Panc1 (cell line): ENCODE data around the gene EYS. TPM values are rescaled to one million over a fixed set of nuclear protein-coding genes. Genes with fewer than 3 reads are reported as not detected.

ENCODE experiments used
- ATAC-seq: fragments of 200-7000 bp; cut with Tn5 transposase; 2 replicates; pipeline ENCODE4 v1.9.1; 2020; ENCODE audit warnings: mild to moderate bottlenecking, moderate library complexity
- BruUV-seq: library from RNA; stranded (reverse); fragments of 400-500 nt; replicated peaks from 2 replicates; lab custom pipeline; 2021; lab: Mats Ljungman, UMichigan
- CTCF ChIA-PET: fragments of 300-600 bp; sonication (Branson Sonifier 250); formaldehyde crosslinking; loops from one replicate; lab custom pipeline; 2022; ENCODE audit warnings: antibody characterized with exemption; lab: Charles Lee
- POLR2A ChIA-PET: fragments of 300-600 bp; sonication (Branson Sonifier 250); formaldehyde crosslinking; loops from one replicate; lab custom pipeline; 2022; ENCODE audit warnings: antibody characterized with exemption; lab: Charles Lee
- DNase-seq: peaks from one replicate; pipeline ENCODE4 v3.0.0-alpha.2; 2010; ENCODE audit warnings: low read depth, low spot score
- H3K27ac ChIP-seq: 2 replicates; pipeline ENCODE4 v1.5.1; 2011; ENCODE audit warnings: mild to moderate bottlenecking, low read length, inconsistent platforms
- H3K27me3 ChIP-seq: fragments of 200-500 bp; sonication (Bioruptor generic); 2 replicates; pipeline ENCODE4 v1.6.0; 2014; ENCODE audit warnings: low read length, inconsistent platforms; ENCODE audit not compliant: control insufficient read depth, insufficient read depth
- H3K36me3 ChIP-seq: fragments of 200-500 bp; sonication (Bioruptor generic); 2 replicates; pipeline ENCODE4 v1.5.1; 2014; ENCODE audit warnings: inconsistent platforms, mild to moderate bottlenecking, low read length, moderate library complexity; ENCODE audit not compliant: control insufficient read depth, insufficient read depth
- H3K4me1 ChIP-seq: 2 replicates; pipeline ENCODE4 v1.5.1; 2011; ENCODE audit warnings: inconsistent platforms, mild to moderate bottlenecking, low read length, moderate library complexity; ENCODE audit not compliant: control insufficient read depth, insufficient read depth
- H3K4me3 ChIP-seq, 2 experiments: 2 replicates each; pipeline ENCODE4 v1.5.1; 2011 to 2012; ENCODE audit warnings: low read depth in 2 of 2, low read length in 2 of 2, mild to moderate bottlenecking in 2 of 2, inconsistent platforms in 1 of 2, moderate library complexity in 1 of 2
- H3K9me3 ChIP-seq: fragments of 200-500 bp; sonication (Bioruptor generic); 2 replicates; pipeline ENCODE4 v1.5.1; 2014; ENCODE audit warnings: low read depth, mild to moderate bottlenecking, inconsistent platforms, low read length, moderate library complexity; ENCODE audit not compliant: control insufficient read depth, insufficient read depth
- POLR2AphosphoS5 ChIP-seq: IDR thresholded peaks from 2 replicates; pipeline ENCODE4 v1.6.1; 2012; ENCODE audit warnings: mild to moderate bottlenecking, low read depth, low read length, moderate library complexity
- REST ChIP-seq, 2 experiments: IDR thresholded peaks; 2 replicates each; pipeline ENCODE4 v1.6.1; 2011 to 2012; ENCODE audit warnings: low read depth in 2 of 2, control low read depth in 1 of 2, low read length in 1 of 2, mild to moderate bottlenecking in 1 of 2, moderate library complexity in 1 of 2; ENCODE audit not compliant: insufficient read depth in 1 of 2
- SIN3A ChIP-seq: IDR thresholded peaks from 2 replicates; pipeline ENCODE4 v1.6.1; 2012; ENCODE audit warnings: low read depth, mild to moderate bottlenecking, low read length, moderate library complexity, borderline replicate concordance; ENCODE audit not compliant: insufficient read depth
- TCF7L2 ChIP-seq: IDR thresholded peaks from 2 replicates; pipeline ENCODE4 v1.6.1; 2011; ENCODE audit warnings: mild to moderate bottlenecking, low read depth, low read length, inconsistent platforms
- in situ Hi-C: cut with HindIII; loops from 2 replicates; pipeline ENCODE4 v1.10.0; 2016; ENCODE audit warnings: low sequenced_read_pairs, low pct_unique_long_range_greater_than_20kb
- intact Hi-C: fragments of 100-400 bp; cut with micrococcal nuclease; formaldehyde crosslinking; loops from one replicate; pipeline ENCODE4 v1.10.0; 2022; ENCODE audit not compliant: unreplicated experiment
- total RNA-seq: library from RNA; stranded (reverse); gene quantifications from one replicate; pipeline ENCODE4 v1.2.1, GENCODE V29; 2021; ENCODE audit not compliant: unreplicated experiment
- TF ChIP-seq, protein P1 (sequence below): fragments of 450-650 bp; IDR thresholded peaks from 2 replicates; pipeline ENCODE4 v1.5.1; 2017; ENCODE audit warnings: mild to moderate bottlenecking

EYS gene
- total RNA-seq, 1 experiment from 2014 or later: not detected

DNA sequence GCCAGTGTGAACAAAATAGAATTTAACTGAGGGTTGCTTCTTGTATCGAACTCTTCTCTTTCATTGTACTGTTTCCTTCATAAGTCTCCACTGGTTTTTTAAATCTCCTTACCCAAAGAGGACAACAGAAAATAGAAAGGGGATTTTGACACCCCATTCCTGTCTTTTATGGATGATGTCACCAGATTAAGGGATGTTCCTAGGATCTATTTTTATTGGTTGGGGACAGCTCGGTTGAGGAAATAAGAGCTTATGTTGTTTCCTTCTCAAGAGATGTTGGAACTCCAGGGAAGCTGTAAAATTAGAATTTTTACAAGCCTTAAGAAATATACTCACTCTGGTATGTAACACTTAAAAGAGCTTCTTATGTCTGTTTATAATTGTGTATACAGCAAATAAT is 1900.0 kb downstream of the EYS start:
- in situ Hi-C loops: no loop called here
- no peak for ATAC-seq
- Histone ChIP-seq H3K4me1 (no peaks in the 10 kb centered on the region), H3K27me3 (no peaks in the 10 kb centered on the region), H3K27ac (no peak overlapping the region), H3K9me3 (no peaks in the 10 kb centered on the region), H3K36me3 (no peaks in the 10 kb centered on the region), H3K4me3 (no peak overlapping the region)
- ChIA-PET POLR2A (no interaction called here), CTCF (no interaction called here)
- TF ChIP-seq REST (IDR thresholded peaks at IDR 0.05; ENCODE audit: insufficient read depth in 1 of 2, low read depth in 2 of 2, low read length in 1 of 2): no peak
- TF ChIP-seq SIN3A: no peak
- TF ChIP-seq, protein P1, sequence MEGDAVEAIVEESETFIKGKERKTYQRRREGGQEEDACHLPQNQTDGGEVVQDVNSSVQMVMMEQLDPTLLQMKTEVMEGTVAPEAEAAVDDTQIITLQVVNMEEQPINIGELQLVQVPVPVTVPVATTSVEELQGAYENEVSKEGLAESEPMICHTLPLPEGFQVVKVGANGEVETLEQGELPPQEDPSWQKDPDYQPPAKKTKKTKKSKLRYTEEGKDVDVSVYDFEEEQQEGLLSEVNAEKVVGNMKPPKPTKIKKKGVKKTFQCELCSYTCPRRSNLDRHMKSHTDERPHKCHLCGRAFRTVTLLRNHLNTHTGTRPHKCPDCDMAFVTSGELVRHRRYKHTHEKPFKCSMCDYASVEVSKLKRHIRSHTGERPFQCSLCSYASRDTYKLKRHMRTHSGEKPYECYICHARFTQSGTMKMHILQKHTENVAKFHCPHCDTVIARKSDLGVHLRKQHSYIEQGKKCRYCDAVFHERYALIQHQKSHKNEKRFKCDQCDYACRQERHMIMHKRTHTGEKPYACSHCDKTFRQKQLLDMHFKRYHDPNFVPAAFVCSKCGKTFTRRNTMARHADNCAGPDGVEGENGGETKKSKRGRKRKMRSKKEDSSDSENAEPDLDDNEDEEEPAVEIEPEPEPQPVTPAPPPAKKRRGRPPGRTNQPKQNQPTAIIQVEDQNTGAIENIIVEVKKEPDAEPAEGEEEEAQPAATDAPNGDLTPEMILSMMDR: no peak
- no peak for TF ChIP-seq POLR2AphosphoS5
- TF ChIP-seq TCF7L2: no peak
- no TSS peak for BruUV-seq
- intact Hi-C loops: no loop called here
- no peak for DNase-seq

- ChIA-PET CTCF (no interaction called here), POLR2A (no interaction called here)
- in situ Hi-C loops (no loop called here), intact Hi-C loops (no loop called here)
- Histone ChIP-seq H3K4me3 (no peak overlapping the region), H3K27me3 (no peaks in the 10 kb centered on the region), H3K36me3 (no peaks in the 10 kb centered on the region), H3K9me3 (no peaks in the 10 kb centered on the region), H3K4me1 (no peaks in the 10 kb centered on the region), H3K27ac (no peak overlapping the region)
- BruUV-seq: no TSS peak
- ATAC-seq (peak; percentile 56; the same call in 1 of the 2 replicates), DNase-seq (no peak)
- TF ChIP-seq SIN3A: no peak
- no peak for TF ChIP-seq TCF7L2
- TF ChIP-seq, protein P1: no peak
- TF ChIP-seq POLR2AphosphoS5: no peak
- no peak for TF ChIP-seq REST (IDR thresholded peaks at IDR 0.05; ENCODE audit: insufficient read depth in 1 of 2, low read depth in 2 of 2, low read length in 1 of 2)
Measured at GRCh38 chr6:63806573-63806913, 1900.5 kb downstream of the EYS start.
